Left cardiac atrium (tissue), 4 donors: ENCODE measurements around the gene NKX2-3. TPM values are rescaled to one million over a fixed set of nuclear protein-coding genes. Genes with fewer than 3 reads are reported as not detected.

Experiments
- ATAC-seq, 2 donors: fragments of 200-7000 bp; cut with Tn5 transposase; one replicate each; pipeline ENCODE4 v1.9.1; 2020; ENCODE audit warnings: mild to moderate bottlenecking in 2 of 2, moderate library complexity in 2 of 2
- DNase-seq: peaks from one replicate; pipeline ENCODE4 v3.0.0-alpha.2; 2020
- intact Hi-C, 2 donors: fragments of 100-400 bp; cut with DNase I; formaldehyde crosslinking; loops; one replicate each; pipeline versions ENCODE4 v1.14.1 to v1.15.1; 2022 to 2023
- total RNA-seq, 2 donors: library from RNA; stranded (reverse); fragmentation: NEBNext Ultra II Directional; extraction: Animal tissue kit (Norgen Biotek cat#: 25700); gene quantifications; one replicate each; pipeline ENCODE4 v1.2.1, GENCODE V29; 2021
- donor health status: DM: no; HTN: yes; CAD: no.
- donor health status: DM: no; HTN: yes; CAD: no; lungs with severe emphysema.
- donor health status: DM: yes; HTN: yes; CAD: no.
- donor health status: Dilated cardiomyopathy.

The NKX2-3 gene
- total RNA-seq, 2 donors from 2014 or later = not detected

GRCh38 chr10:99564361-99564760 is 31.6 kb downstream of the NKX2-3 start:
- intact Hi-C loops = no loop called here
- ATAC-seq (no peak), DNase-seq (no peak)

- no peak for DNase-seq
- intact Hi-C loops = no loop called here
Observed at GRCh38 chr10:99565166-99565565, 32.4 kb downstream of the NKX2-3 start.

GRCh38 chr10:99569253-99569939 is 36.7 kb downstream of the NKX2-3 start:
- ATAC-seq (no peak), DNase-seq (no peak)
- intact Hi-C loops = no loop called here

More at GRCh38 chr10:99565166-99565565, 32.4 kb downstream of the NKX2-3 start:
- no peak for ATAC-seq

- ATAC-seq (no peak), DNase-seq (no peak)
- intact Hi-C loops = no loop called here
Observed at GRCh38 chr10:99569961-99570360, 37.2 kb downstream of the NKX2-3 start.

- no peak for ATAC-seq
- no peak for DNase-seq
- intact Hi-C loops = no loop called here
Observed at GRCh38 chr10:99571816-99572215, 39.1 kb downstream of the NKX2-3 start.

- ATAC-seq = no peak
- intact Hi-C loops = no loop called here
- no peak for DNase-seq
Observed at GRCh38 chr10:99573790-99574189, 41.0 kb downstream of the NKX2-3 start.

GRCh38 chr10:99579971-99580370 is 47.2 kb downstream of the NKX2-3 start:
- no peak for ATAC-seq
- intact Hi-C loops = no loop called here

GRCh38 chr10:99582255-99582770 is 49.6 kb downstream of the NKX2-3 start:
- no peak for DNase-seq
- no peak for ATAC-seq
- intact Hi-C loops = no loop called here

More at GRCh38 chr10:99579971-99580370, 47.2 kb downstream of the NKX2-3 start:
- no peak for DNase-seq

GRCh38 chr10:99583687-99584086 is 50.9 kb downstream of the NKX2-3 start:
- intact Hi-C loops = no loop called here
- ATAC-seq = no peak
- DNase-seq = no peak

Other genes starting within 250 kb of the NKX2-3 start
- gene CNNM1, start 203.6 kb upstream of the NKX2-3 start, total RNA-seq = under 1 TPM; 0.05 to 0.15 TPM
- gene GOT1, start 102.3 kb upstream of the NKX2-3 start, total RNA-seq = 100 to 1,000 TPM; 404 to 437 TPM
- gene SLC25A28, start 87.5 kb downstream of the NKX2-3 start, total RNA-seq = 10 to 100 TPM; 38.2 to 46.4 TPM
- gene ENTPD7, start 126.6 kb downstream of the NKX2-3 start, total RNA-seq = 1 to 10 TPM; 3.0 to 6.2 TPM
- gene COX15, start 199.2 kb downstream of the NKX2-3 start, total RNA-seq = 10 to 100 TPM; 22.7 to 23.3 TPM
- 10 to 100 TPM; 18.9 to 23.4 TPM for gene CUTC, start 199.3 kb downstream of the NKX2-3 start, total RNA-seq
- gene ABCC2, start 249.7 kb downstream of the NKX2-3 start, total RNA-seq = under 1 TPM; 0.53 to 0.94 TPM